ENCODE data around the gene EHMT2. TPM values are rescaled to one million over a fixed set of nuclear protein-coding genes. Genes with fewer than 3 reads are reported as not detected.
A peak's percentile ranks its signal among the peaks of the same experiment; 100 is the strongest.

The EHMT2 gene
- total RNA-seq, 1 experiment from 2014 or later = 65.7 TPM

GRCh38 chr6:31861919-31862343 is 35.6 kb downstream of the EHMT2 start:
- H3K36me3 ChIP-seq (ENCODE audit: control insufficient read depth, insufficient read depth, low read length) = peaks cover 9% of the 10 kb centered on the region
- Mint-ChIP-seq H3K36me3 (ENCODE audit: insufficient read depth, unreplicated experiment) (peaks cover 60% of the 10 kb centered on the region), H3K27ac (ENCODE audit: unreplicated experiment) (peak overlapping the region; percentile 100), H3K27me3 (ENCODE audit: insufficient read depth, unreplicated experiment) (no peaks in the 10 kb centered on the region), H3K4me3 (ENCODE audit: unreplicated experiment) (peak overlapping the region; percentile 100), H3K9me3 (ENCODE audit: unreplicated experiment) (no peaks in the 10 kb centered on the region), H3K4me1 (ENCODE audit: low read depth, unreplicated experiment) (peaks cover 24% of the 10 kb centered on the region)
- DNase-seq = no peak
- peaks cover 14% of the 10 kb centered on the region for H3K4me1 ChIP-seq
- POLR2A ChIA-PET = interaction anchor here (0.5 to 3.3 kb wide), 10 partner anchors 14 to 320 kb away, joined by 5 to 40 read pairs (median 9); partner anchors contain the start of genes ABHD16A, DDX39B, EHMT2 and HSPA1B
- TF ChIP-seq, protein P1, sequence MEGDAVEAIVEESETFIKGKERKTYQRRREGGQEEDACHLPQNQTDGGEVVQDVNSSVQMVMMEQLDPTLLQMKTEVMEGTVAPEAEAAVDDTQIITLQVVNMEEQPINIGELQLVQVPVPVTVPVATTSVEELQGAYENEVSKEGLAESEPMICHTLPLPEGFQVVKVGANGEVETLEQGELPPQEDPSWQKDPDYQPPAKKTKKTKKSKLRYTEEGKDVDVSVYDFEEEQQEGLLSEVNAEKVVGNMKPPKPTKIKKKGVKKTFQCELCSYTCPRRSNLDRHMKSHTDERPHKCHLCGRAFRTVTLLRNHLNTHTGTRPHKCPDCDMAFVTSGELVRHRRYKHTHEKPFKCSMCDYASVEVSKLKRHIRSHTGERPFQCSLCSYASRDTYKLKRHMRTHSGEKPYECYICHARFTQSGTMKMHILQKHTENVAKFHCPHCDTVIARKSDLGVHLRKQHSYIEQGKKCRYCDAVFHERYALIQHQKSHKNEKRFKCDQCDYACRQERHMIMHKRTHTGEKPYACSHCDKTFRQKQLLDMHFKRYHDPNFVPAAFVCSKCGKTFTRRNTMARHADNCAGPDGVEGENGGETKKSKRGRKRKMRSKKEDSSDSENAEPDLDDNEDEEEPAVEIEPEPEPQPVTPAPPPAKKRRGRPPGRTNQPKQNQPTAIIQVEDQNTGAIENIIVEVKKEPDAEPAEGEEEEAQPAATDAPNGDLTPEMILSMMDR (IDR thresholded peaks at IDR 0.05; ENCODE audit: insufficient read depth in 1 of 2, low read depth in 1 of 2, low read length in 1 of 2, severe bottlenecking in 1 of 2, unreplicated experiment in 1 of 2) = no peak
- H3K27me3 ChIP-seq (replicated peaks; ENCODE audit: control insufficient read depth, insufficient read depth, low read length) = no peaks in the 10 kb centered on the region
- TSS peak; percentile 51 for BruUV-seq (replicated peaks)
- CTCF ChIA-PET = interaction anchor here (0.8 to 1.1 kb wide), 2 partner anchors 61 to 89 kb away, joined by 3 to 7 read pairs; no protein-coding TSS in a partner anchor
- no peaks in the 10 kb centered on the region for H3K9me3 ChIP-seq
- peak overlapping the region; percentile 76 for H3K4me3 ChIP-seq (ENCODE audit: low read depth, low read length)
- intact Hi-C loops (cut with micrococcal nuclease; ENCODE audit: unreplicated experiment) = loop anchor here (2.0 kb wide), 1 partner anchor 55 kb away; the partner anchor contains the start of gene LSM2

DNA sequence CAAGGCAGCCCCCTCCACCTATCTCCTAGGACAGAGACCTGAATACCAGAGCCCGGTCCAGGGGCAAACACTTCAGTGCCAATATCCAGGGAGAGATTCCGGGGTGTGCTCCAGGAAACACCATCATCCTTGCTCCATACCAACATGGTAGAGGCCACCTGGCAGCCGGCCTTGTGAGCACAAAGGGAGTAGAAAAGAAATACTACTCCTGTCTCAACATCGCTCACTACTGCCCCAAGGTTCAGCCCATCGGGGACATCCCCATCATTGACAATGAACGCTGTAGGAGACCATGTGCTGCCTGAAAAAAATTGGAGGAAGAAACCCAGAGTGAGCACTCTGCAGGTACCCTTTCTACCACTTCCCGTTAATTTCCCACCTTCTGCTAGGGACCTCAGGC is 36.3 kb downstream of the EHMT2 start:
- H3K4me3 Mint-ChIP-seq (ENCODE audit: unreplicated experiment) = peak overlapping the region; percentile 100
- Histone ChIP-seq H3K27me3 (replicated peaks; ENCODE audit: control insufficient read depth, insufficient read depth, low read length) (no peaks in the 10 kb centered on the region), H3K9me3 (no peaks in the 10 kb centered on the region), H3K4me1 (peaks cover 14% of the 10 kb centered on the region), H3K36me3 (ENCODE audit: control insufficient read depth, insufficient read depth, low read length) (peaks cover 9% of the 10 kb centered on the region), H3K4me3 (ENCODE audit: low read depth, low read length) (peak overlapping the region; percentile 76; the same call in 1 of the 2 replicates)
- CTCF ChIA-PET = no interaction called here
- TF ChIP-seq, protein P1 (IDR thresholded peaks at IDR 0.05; ENCODE audit: insufficient read depth in 1 of 2, low read depth in 1 of 2, low read length in 1 of 2, severe bottlenecking in 1 of 2, unreplicated experiment in 1 of 2) = no peak
- H3K4me1 Mint-ChIP-seq (ENCODE audit: low read depth, unreplicated experiment) = peaks cover 24% of the 10 kb centered on the region
- no peaks in the 10 kb centered on the region for H3K9me3 Mint-ChIP-seq (ENCODE audit: unreplicated experiment)
- H3K27me3 Mint-ChIP-seq (ENCODE audit: insufficient read depth, unreplicated experiment) = no peaks in the 10 kb centered on the region
- peaks cover 67% of the 10 kb centered on the region for H3K36me3 Mint-ChIP-seq (ENCODE audit: insufficient read depth, unreplicated experiment)
- POLR2A ChIA-PET = no interaction called here
- no TSS peak for BruUV-seq (replicated peaks)
- intact Hi-C loops (cut with micrococcal nuclease; ENCODE audit: unreplicated experiment) = no loop called here
- no peak for DNase-seq
- H3K27ac Mint-ChIP-seq (ENCODE audit: unreplicated experiment) = no peak overlapping the region

DNA sequence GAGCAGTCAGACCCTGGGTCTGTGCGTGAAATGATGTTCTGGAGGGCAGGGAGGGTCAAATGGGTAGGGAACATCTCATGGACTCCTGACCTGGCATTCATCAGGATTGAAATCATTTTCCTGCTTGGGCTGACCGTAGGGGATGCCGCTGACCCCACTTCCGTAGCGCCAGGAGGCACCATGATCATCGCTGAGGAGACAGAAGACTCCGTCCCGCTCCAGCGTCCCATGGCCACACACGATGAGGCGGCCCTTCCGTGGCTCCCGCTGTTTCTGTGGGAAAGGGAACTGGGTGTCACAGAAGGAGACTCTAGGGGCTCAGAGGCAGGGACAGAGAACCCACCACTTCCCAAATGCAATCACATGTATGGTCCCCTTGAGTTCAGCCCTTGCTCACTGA is 37.1 kb downstream of the EHMT2 start:
- POLR2A ChIA-PET = no interaction called here
- H3K9me3 Mint-ChIP-seq (ENCODE audit: unreplicated experiment) = no peaks in the 10 kb centered on the region
- no peaks in the 10 kb centered on the region for H3K27me3 Mint-ChIP-seq (ENCODE audit: insufficient read depth, unreplicated experiment)
- CTCF ChIA-PET = no interaction called here
- H3K4me3 Mint-ChIP-seq (ENCODE audit: unreplicated experiment) = peak overlapping the region; percentile 16
- H3K4me1 ChIP-seq = peaks cover 12% of the 10 kb centered on the region
- H3K4me3 ChIP-seq (ENCODE audit: low read depth, low read length) = no peak overlapping the region
- H3K27me3 ChIP-seq (replicated peaks; ENCODE audit: control insufficient read depth, insufficient read depth, low read length) = no peaks in the 10 kb centered on the region
- H3K9me3 ChIP-seq = no peaks in the 10 kb centered on the region
- peaks cover 18% of the 10 kb centered on the region for H3K4me1 Mint-ChIP-seq (ENCODE audit: low read depth, unreplicated experiment)
- no peak for DNase-seq
- H3K36me3 ChIP-seq (ENCODE audit: control insufficient read depth, insufficient read depth, low read length) = peaks cover 9% of the 10 kb centered on the region
- intact Hi-C loops (cut with micrococcal nuclease; ENCODE audit: unreplicated experiment) = no loop called here
- peaks cover 70% of the 10 kb centered on the region for H3K36me3 Mint-ChIP-seq (ENCODE audit: insufficient read depth, unreplicated experiment)
- TF ChIP-seq, protein P1 (IDR thresholded peaks at IDR 0.05; ENCODE audit: insufficient read depth in 1 of 2, low read depth in 1 of 2, low read length in 1 of 2, severe bottlenecking in 1 of 2, unreplicated experiment in 1 of 2) = no peak
- BruUV-seq (replicated peaks) = no TSS peak
- H3K27ac Mint-ChIP-seq (ENCODE audit: unreplicated experiment) = no peak overlapping the region

Measured in Caco-2 (cell line).